ENCODE measurements around the gene POLR2L. TPM values are rescaled to one million over a fixed set of nuclear protein-coding genes. Genes with fewer than 3 reads are reported as not detected.

POLR2L gene
- total RNA-seq, 2 donors from 2014 or later, result 64.5 to 91.1 TPM

DNA sequence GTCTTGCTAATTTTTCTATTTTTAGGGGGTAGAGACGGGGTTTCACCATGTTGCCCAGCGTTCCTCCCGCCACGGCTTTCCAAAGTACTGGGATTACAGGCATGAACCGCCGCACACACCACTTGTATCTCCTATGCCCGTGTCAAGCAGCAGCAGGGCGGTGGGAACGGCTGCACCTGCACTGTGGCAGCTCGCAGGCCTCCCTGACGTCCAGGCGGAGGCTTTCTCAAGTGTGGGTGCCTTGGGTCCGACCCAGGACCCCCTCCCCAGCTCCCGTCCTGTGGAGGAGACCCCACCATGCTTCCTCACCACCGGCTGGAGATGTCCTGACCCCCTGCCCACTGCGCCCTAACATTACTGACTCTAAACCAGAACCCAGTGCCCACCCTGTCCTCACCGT lies 26.1 kb upstream of the POLR2L start:
- DNase-seq (ENCODE audit: low spot score), result no peak
- H3K36me3 ChIP-seq, result no peaks in the 10 kb centered on the region
- H3K4me1 ChIP-seq (replicated peaks), result no peaks in the 10 kb centered on the region
- no peaks in the 10 kb centered on the region for H3K9me3 ChIP-seq
- no peak overlapping the region for H3K27ac ChIP-seq
- 89% methylated on average over 15 of the region's 17 CpGs for WGBS
- intact Hi-C loops (cut with DNase I), result no loop called here
- TF ChIP-seq POLR2A (IDR thresholded peaks at IDR 0.05) (no peak), POLR2AphosphoS5 (IDR thresholded peaks at IDR 0.05) (no peak)
- TF ChIP-seq, protein P1, sequence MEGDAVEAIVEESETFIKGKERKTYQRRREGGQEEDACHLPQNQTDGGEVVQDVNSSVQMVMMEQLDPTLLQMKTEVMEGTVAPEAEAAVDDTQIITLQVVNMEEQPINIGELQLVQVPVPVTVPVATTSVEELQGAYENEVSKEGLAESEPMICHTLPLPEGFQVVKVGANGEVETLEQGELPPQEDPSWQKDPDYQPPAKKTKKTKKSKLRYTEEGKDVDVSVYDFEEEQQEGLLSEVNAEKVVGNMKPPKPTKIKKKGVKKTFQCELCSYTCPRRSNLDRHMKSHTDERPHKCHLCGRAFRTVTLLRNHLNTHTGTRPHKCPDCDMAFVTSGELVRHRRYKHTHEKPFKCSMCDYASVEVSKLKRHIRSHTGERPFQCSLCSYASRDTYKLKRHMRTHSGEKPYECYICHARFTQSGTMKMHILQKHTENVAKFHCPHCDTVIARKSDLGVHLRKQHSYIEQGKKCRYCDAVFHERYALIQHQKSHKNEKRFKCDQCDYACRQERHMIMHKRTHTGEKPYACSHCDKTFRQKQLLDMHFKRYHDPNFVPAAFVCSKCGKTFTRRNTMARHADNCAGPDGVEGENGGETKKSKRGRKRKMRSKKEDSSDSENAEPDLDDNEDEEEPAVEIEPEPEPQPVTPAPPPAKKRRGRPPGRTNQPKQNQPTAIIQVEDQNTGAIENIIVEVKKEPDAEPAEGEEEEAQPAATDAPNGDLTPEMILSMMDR (IDR thresholded peaks at IDR 0.05), result no peak
- H3K4me3 ChIP-seq, result no peak overlapping the region
- H3K27me3 ChIP-seq (replicated peaks; ENCODE audit: insufficient read depth), result no peaks in the 10 kb centered on the region

DNA sequence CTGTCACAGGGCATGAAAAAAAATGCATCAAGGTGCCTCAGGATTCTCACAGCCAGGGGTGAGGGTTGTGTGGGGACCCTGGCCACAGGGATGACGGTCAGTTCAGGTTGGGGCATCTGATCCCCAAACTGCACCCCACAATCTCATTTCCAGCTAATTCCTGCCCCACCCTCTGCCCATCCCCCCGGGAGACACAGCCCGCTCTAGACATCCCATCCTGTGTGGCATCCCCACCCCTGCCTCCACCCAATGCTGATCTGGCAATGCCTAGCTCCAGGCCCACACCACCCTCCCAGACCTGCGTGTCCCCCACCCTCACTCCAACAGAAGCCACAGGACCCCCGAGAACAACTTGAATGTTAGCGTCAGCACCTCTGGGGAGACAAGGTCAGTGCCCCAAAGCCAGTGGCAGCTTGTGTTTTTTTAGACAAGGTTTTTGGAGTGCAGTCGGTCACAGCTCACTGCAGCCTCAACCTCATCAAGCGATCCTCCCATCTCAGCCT lies 25.6 kb upstream of the POLR2L start:
- no peaks in the 10 kb centered on the region for H3K9me3 ChIP-seq
- no peaks in the 10 kb centered on the region for H3K36me3 ChIP-seq
- H3K27ac ChIP-seq, result no peak overlapping the region
- intact Hi-C loops (cut with DNase I), result no loop called here
- 87% methylated on average over 8 of the region's 8 CpGs for WGBS
- DNase-seq (ENCODE audit: low spot score), result no peak
- H3K4me1 ChIP-seq (replicated peaks), result no peaks in the 10 kb centered on the region
- no peak for TF ChIP-seq POLR2A (IDR thresholded peaks at IDR 0.05)
- TF ChIP-seq, protein P1 (IDR thresholded peaks at IDR 0.05), result no peak
- TF ChIP-seq POLR2AphosphoS5 (IDR thresholded peaks at IDR 0.05), result no peak
- no peaks in the 10 kb centered on the region for H3K27me3 ChIP-seq (replicated peaks; ENCODE audit: insufficient read depth)
- no peak overlapping the region for H3K4me3 ChIP-seq

DNA sequence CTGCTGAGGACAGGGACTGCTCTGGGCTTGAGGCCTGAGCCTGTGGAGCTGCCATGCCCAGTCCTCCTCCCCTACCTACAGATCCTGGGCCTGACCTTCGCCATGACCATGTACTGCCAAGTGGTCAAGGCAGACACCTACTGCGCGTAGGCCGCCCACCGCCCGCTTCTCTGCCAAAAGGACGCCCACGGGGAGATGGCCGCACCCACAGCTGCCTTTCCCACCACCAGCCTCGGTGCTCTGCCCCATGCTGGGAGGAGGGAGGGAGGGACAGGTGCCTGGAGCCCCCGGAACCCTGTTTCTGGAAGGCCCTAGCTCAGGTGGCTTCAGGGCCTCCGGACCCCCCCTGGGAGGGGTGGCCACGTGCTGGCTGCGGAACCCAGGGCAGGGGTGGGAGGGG lies 24.2 kb upstream of the POLR2L start:
- H3K27ac ChIP-seq, result no peak overlapping the region
- H3K36me3 ChIP-seq, result no peaks in the 10 kb centered on the region
- no peak for DNase-seq (ENCODE audit: low spot score)
- no peaks in the 10 kb centered on the region for H3K9me3 ChIP-seq
- H3K4me1 ChIP-seq (replicated peaks), result no peaks in the 10 kb centered on the region
- 84% methylated on average over 14 of the region's 14 CpGs for WGBS
- TF ChIP-seq POLR2A (IDR thresholded peaks at IDR 0.05) (no peak), POLR2AphosphoS5 (IDR thresholded peaks at IDR 0.05) (no peak)
- TF ChIP-seq, protein P1 (IDR thresholded peaks at IDR 0.05), result no peak
- H3K27me3 ChIP-seq (replicated peaks; ENCODE audit: insufficient read depth), result no peaks in the 10 kb centered on the region
- H3K4me3 ChIP-seq, result no peak overlapping the region
- intact Hi-C loops (cut with DNase I), result no loop called here

DNA sequence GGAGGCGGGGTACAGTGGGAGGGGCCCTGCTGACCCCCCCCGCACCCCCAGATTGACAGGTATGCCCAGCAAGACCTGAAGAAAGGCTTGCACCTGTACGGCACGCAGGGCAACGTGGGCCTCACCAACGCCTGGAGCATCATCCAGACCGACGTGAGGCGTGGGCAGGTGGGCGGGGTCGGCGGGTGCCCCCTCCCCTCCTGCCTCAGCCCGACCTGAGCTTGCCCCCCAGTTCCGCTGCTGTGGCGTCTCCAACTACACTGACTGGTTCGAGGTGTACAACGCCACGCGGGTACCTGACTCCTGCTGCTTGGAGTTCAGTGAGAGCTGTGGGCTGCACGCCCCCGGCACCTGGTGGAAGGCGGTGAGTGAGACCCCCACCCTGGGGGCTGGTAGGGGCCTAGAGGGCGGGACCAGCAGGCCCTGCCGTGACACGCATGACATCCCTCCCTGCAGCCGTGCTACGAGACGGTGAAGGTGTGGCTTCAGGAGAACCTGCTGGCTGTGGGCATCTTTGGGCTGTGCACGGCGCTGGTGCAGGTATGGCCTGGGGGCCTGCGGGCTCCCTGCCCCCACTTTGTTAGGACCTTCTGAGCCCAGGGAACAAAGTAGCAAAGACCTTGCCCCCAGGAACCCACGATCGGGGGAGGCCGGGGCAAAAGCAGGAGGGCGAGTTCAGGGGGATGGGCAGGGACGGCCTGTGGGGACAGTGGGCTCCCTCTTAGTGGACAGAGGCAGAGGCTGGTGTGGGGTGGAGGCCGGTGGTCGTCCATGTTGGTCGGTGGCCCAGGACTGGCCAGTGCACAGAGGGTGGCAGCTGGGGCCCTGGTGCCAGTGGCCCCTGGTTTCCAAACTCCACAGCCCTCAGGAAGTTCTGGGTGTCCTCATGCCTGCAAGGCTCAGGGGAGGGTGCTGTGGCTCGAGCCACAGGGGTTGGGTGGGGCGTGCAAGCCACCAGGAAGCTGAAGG lies 23.4 kb upstream of the POLR2L start:
- H3K27ac ChIP-seq, result no peak overlapping the region
- no peak for DNase-seq (ENCODE audit: low spot score)
- H3K36me3 ChIP-seq, result no peaks in the 10 kb centered on the region
- H3K9me3 ChIP-seq, result no peaks in the 10 kb centered on the region
- TF ChIP-seq, protein P1 (IDR thresholded peaks at IDR 0.05), result no peak
- TF ChIP-seq POLR2A (IDR thresholded peaks at IDR 0.05) (no peak), POLR2AphosphoS5 (IDR thresholded peaks at IDR 0.05) (no peak)
- no peaks in the 10 kb centered on the region for H3K27me3 ChIP-seq (replicated peaks; ENCODE audit: insufficient read depth)
- no peak overlapping the region for H3K4me3 ChIP-seq
- intact Hi-C loops (cut with DNase I), result no loop called here
- H3K4me1 ChIP-seq (replicated peaks), result no peaks in the 10 kb centered on the region
- 71% methylated on average over 41 of the region's 41 CpGs for WGBS
